Fibroblast of skin of left quadriceps (primary cell): ENCODE data around the gene DPYSL3.

Experiments
- DNase-seq, 2 experiments: peaks; one replicate each; pipeline ENCODE4 v3.0.0-alpha.2; 2013; ENCODE audit warnings: low read depth in 2 of 2

DPYSL3 gene

GRCh38 chr5:147515269-147515668, 5.4 kb upstream of the DPYSL3 start:
- DNase-seq, result no peak

GRCh38 chr5:147512659-147513379, 3.0 kb upstream of the DPYSL3 start:
- peak; percentile 71 to 73 for DNase-seq

GRCh38 chr5:147510885-147511284, 1.0 kb upstream of the DPYSL3 start:
- no peak for DNase-seq

GRCh38 chr5:147509041-147509709, 693 bp downstream of the DPYSL3 start:
- no peak for DNase-seq

- DNase-seq, result no peak
Measured at GRCh38 chr5:147508711-147509040, 1.2 kb downstream of the DPYSL3 start.

GRCh38 chr5:147507480-147508126, 2.3 kb downstream of the DPYSL3 start:
- DNase-seq, result no peak

GRCh38 chr5:147504535-147504934, 5.3 kb downstream of the DPYSL3 start:
- DNase-seq, result no peak

GRCh38 chr5:147504011-147504410, 5.9 kb downstream of the DPYSL3 start:
- DNase-seq, result peak; percentile 83 to 86

- DNase-seq, result no peak
Measured at GRCh38 chr5:147490989-147491388, 18.9 kb downstream of the DPYSL3 start.

- DNase-seq, result no peak
Measured at GRCh38 chr5:147487031-147487750, 22.7 kb downstream of the DPYSL3 start.

GRCh38 chr5:147485814-147486213, 24.1 kb downstream of the DPYSL3 start:
- DNase-seq, result no peak

- DNase-seq, result peak in 1 of 2 experiments; percentile 42
Measured at GRCh38 chr5:147485046-147485445, 24.8 kb downstream of the DPYSL3 start.

- no peak for DNase-seq
Measured at GRCh38 chr5:147484708-147485020, 25.2 kb downstream of the DPYSL3 start.

- DNase-seq, result peak; percentile 99
Measured at GRCh38 chr5:147483961-147484707, 25.7 kb downstream of the DPYSL3 start.

GRCh38 chr5:147483188-147483790, 26.6 kb downstream of the DPYSL3 start:
- DNase-seq, result no peak

GRCh38 chr5:147482706-147483180, 27.1 kb downstream of the DPYSL3 start:
- DNase-seq, result no peak

GRCh38 chr5:147481874-147482705, 27.8 kb downstream of the DPYSL3 start:
- no peak for DNase-seq

GRCh38 chr5:147481376-147481775, 28.5 kb downstream of the DPYSL3 start:
- DNase-seq, result peak; percentile 72 to 73

GRCh38 chr5:147479949-147480348, 29.9 kb downstream of the DPYSL3 start:
- no peak for DNase-seq

- DNase-seq, result no peak
Measured at GRCh38 chr5:147479444-147479843, 30.4 kb downstream of the DPYSL3 start.
